CD4-positive, alpha-beta memory T cell (primary cell): ENCODE measurements around the gene ODF2L. TPM values are rescaled to one million over a fixed set of nuclear protein-coding genes. Genes with fewer than 3 reads are reported as not detected.
"Not testable (repeated sequence)": the region's sequence is repeated elsewhere in the genome, so short reads cannot be mapped to it uniquely, and the experiment has no call there.

Experiments used
- CTCF ChIA-PET: fragments of 350-600 bp; sonication (Branson Sonifier 250); formaldehyde crosslinking; loops from one replicate; lab custom pipeline; 2021; ENCODE audit warnings: inconsistent platforms; ENCODE audit not compliant: partially characterized antibody; lab: Charles Lee
- POLR2A ChIA-PET: fragments of 350-600 bp; sonication (Branson Sonifier 250); formaldehyde crosslinking; loops from one replicate; lab custom pipeline; 2021; ENCODE audit not compliant: partially characterized antibody; lab: Charles Lee
- DNase-seq, 5 donors: peaks; one replicate each; pipeline versions ENCODE4 v3.0.0 to v3.0.0-alpha.2; 2020 to 2022; ENCODE audit warnings: mixed read lengths in 1 of 5
- H3K27ac ChIP-seq: one replicate; pipeline ENCODE4 v1.7.0; 2013; ENCODE audit warnings: low read depth, low read length
- H3K27me3 ChIP-seq: 2 replicates; pipeline ENCODE4 v1.7.0; 2013; ENCODE audit warnings: mild to moderate bottlenecking, low read length, moderate library complexity; ENCODE audit not compliant: insufficient read depth
- H3K36me3 ChIP-seq: 2 replicates; pipeline ENCODE4 v1.7.0; 2013; ENCODE audit warnings: mild to moderate bottlenecking, low read length, moderate library complexity; ENCODE audit not compliant: insufficient read depth
- H3K4me1 ChIP-seq: 2 replicates; pipeline ENCODE4 v1.7.0; 2013; ENCODE audit warnings: mild to moderate bottlenecking, low read length, moderate library complexity; ENCODE audit not compliant: insufficient read depth
- H3K4me3 ChIP-seq, 2 donors: one replicate each; pipeline ENCODE4 v1.7.0; 2013; ENCODE audit warnings: low read length in 2 of 2, mild to moderate bottlenecking in 1 of 2
- H3K9me3 ChIP-seq, 2 donors: one replicate each; pipeline ENCODE4 v1.7.0; 2013; ENCODE audit warnings: low read length in 2 of 2, control low read depth in 1 of 2; ENCODE audit not compliant: control insufficient read depth in 1 of 2
- H3K27ac Mint-ChIP-seq, 7 donors: one replicate each; pipeline ENCODE4 v1.8.0; 2020 to 2021; ENCODE audit warnings: mixed read lengths in 7 of 7, mild to moderate bottlenecking in 6 of 7, inconsistent platforms in 3 of 7, moderate library complexity in 3 of 7
- H3K27me3 Mint-ChIP-seq, 2 donors: one replicate each; pipeline ENCODE4 v1.8.0; 2020 to 2021; ENCODE audit warnings: mixed read lengths in 2 of 2
- H3K36me3 Mint-ChIP-seq, 2 donors: one replicate each; pipeline ENCODE4 v1.8.0; 2020 to 2021; ENCODE audit warnings: mixed read lengths in 2 of 2, inconsistent platforms in 1 of 2, mild to moderate bottlenecking in 1 of 2
- H3K4me1 Mint-ChIP-seq, 4 donors: one replicate each; pipeline ENCODE4 v1.8.0; 2020 to 2021; ENCODE audit warnings: mixed read lengths in 4 of 4, mild to moderate bottlenecking in 1 of 4
- H3K4me3 Mint-ChIP-seq, 8 donors: one replicate each; pipeline ENCODE4 v1.8.0; 2020 to 2021; ENCODE audit warnings: mixed read lengths in 8 of 8, mild to moderate bottlenecking in 7 of 8, moderate library complexity in 6 of 8, inconsistent platforms in 3 of 8
- H3K9me3 Mint-ChIP-seq, 8 donors: one replicate each; pipeline ENCODE4 v1.8.0; 2020 to 2021; ENCODE audit warnings: mixed read lengths in 8 of 8, mild to moderate bottlenecking in 5 of 8, inconsistent platforms in 3 of 8, moderate library complexity in 1 of 8
- intact Hi-C: fragments of 100-400 bp; cut with micrococcal nuclease; formaldehyde crosslinking; loops from one replicate; pipeline ENCODE4 v1.15.1; 2023
- polyA plus RNA-seq, 2 donors: library from polyadenylated mRNA; unstranded; fragments of 300-500 nt; fragmentation: Illumina TruSeq; gene quantifications; one replicate each; pipeline ENCODE4 v1.2.3, GENCODE V29; 2021
- total RNA-seq, 2 experiments: library from RNA; stranded (reverse); gene quantifications; one replicate each; pipeline ENCODE4 v1.2.3, GENCODE V29; 2021

Gene ODF2L
- total and polyA plus RNA-seq, 4 experiments from 2014 or later: 60.0 to 98.3 (median 78.8) TPM

- no peaks in the 10 kb centered on the region for H3K4me1 Mint-ChIP-seq
- no peak overlapping the region for H3K4me3 ChIP-seq
- CTCF ChIA-PET: no interaction called here
- POLR2A ChIA-PET: no interaction called here
- peaks cover 32% of the 10 kb centered on the region for H3K36me3 ChIP-seq
- H3K27me3 Mint-ChIP-seq: no peaks in the 10 kb centered on the region
- H3K27ac Mint-ChIP-seq: no peak overlapping the region
- no peak for DNase-seq
- H3K4me1 ChIP-seq: no peaks in the 10 kb centered on the region
- H3K9me3 Mint-ChIP-seq: peaks cover 0 to 11% (median 2%) of the 10 kb centered on the region in 8 donors
- H3K36me3 Mint-ChIP-seq: peaks cover 70 to 81% of the 10 kb centered on the region in 2 donors
- intact Hi-C loops: no loop called here
- H3K27ac ChIP-seq: no peak overlapping the region
- H3K4me3 Mint-ChIP-seq: no peak overlapping the region
- H3K9me3 ChIP-seq: no peaks in the 10 kb centered on the region
- no peaks in the 10 kb centered on the region for H3K27me3 ChIP-seq
Measured at GRCh38 chr1:86356247-86356646, 39.9 kb downstream of the ODF2L start.

DNA sequence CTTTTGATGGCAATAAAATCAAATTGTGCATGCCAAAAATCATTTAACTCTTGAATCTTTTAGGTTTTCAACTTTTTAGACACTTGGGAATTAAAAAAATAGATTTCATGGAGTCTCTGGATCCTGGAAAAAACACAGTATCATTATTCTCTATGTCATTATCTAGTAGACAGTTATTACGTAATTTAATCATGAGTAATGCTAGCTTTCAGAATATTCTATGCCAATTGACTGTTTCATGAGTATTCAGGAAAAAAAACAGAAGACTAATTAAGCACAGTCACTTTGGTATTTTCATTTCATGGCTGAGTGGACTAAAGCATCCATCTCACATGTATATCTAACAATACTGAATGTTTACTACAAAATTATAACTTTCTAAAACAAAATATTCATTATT, 44.0 kb downstream of the ODF2L start:
- no peak overlapping the region for H3K27ac Mint-ChIP-seq
- POLR2A ChIA-PET: no interaction called here
- H3K27ac ChIP-seq: no peak overlapping the region
- peaks cover 62 to 72% of the 10 kb centered on the region in 2 donors for H3K36me3 Mint-ChIP-seq
- H3K4me1 Mint-ChIP-seq: no peaks in the 10 kb centered on the region
- no peak overlapping the region for H3K4me3 ChIP-seq
- no peaks in the 10 kb centered on the region for H3K27me3 ChIP-seq
- intact Hi-C loops: no loop called here
- peaks cover 0 to 17% (median 3%) of the 10 kb centered on the region in 8 donors for H3K9me3 Mint-ChIP-seq
- H3K4me1 ChIP-seq: no peaks in the 10 kb centered on the region
- DNase-seq: no peak
- H3K4me3 Mint-ChIP-seq: no peak overlapping the region
- H3K36me3 ChIP-seq: peaks cover 25% of the 10 kb centered on the region
- CTCF ChIA-PET: no interaction called here
- no peaks in the 10 kb centered on the region for H3K27me3 Mint-ChIP-seq
- H3K9me3 ChIP-seq: no peaks in the 10 kb centered on the region

DNA sequence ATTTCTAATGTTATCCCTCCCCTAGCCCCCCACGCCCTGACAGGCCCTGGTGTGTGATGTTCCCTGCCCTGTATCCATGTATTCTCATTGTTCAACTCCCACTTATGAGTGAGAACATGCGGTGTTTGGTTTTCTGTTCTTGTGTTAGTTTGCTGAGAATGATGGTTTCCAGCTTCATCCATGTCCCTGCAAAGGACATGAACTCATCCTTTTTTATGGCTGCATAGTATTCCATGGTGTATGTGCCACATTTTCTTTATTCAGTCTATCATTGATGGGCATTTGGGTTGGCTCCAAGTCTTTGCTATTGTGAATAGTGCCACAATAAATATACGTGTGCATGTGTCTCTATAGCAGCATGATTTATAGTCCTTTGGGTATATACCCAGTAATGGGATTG, 45.9 kb downstream of the ODF2L start:
- H3K27me3 Mint-ChIP-seq, H3K4me1 ChIP-seq, H3K27me3 ChIP-seq, H3K27ac Mint-ChIP-seq, H3K4me1 Mint-ChIP-seq, H3K4me3 ChIP-seq, H3K4me3 Mint-ChIP-seq, intact Hi-C loops, H3K9me3 ChIP-seq, DNase-seq, CTCF ChIA-PET, POLR2A ChIA-PET, H3K27ac ChIP-seq: not testable (repeated sequence)
- H3K9me3 Mint-ChIP-seq: peaks cover 0 to 29% (median 7%) of the 10 kb centered on the region in 8 donors
- H3K36me3 ChIP-seq: peaks cover 21% of the 10 kb centered on the region
- H3K36me3 Mint-ChIP-seq: peaks cover 50 to 63% of the 10 kb centered on the region in 2 donors

DNA sequence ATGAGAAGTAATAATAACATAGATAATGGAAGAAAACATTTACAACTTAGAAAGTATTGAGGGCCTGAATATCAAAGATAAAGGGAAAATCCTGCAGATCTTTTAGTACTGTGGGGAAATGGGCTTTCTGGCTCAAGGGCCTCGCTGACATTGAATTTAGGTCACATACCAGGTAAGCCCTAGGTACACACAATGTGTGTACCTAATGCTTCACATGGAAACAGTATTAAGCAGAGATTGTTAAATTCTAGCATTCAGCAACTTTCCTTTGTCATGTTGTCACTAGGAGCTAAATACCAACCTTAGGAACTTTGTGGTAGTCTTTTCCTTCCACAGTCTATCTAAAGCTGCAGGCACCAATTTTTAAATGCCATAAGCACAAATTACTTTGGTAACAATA, 49.7 kb downstream of the ODF2L start:
- Histone ChIP-seq H3K27me3 (no peaks in the 10 kb centered on the region), H3K4me1 (no peaks in the 10 kb centered on the region), H3K9me3 (no peaks in the 10 kb centered on the region), H3K4me3 (no peak overlapping the region), H3K36me3 (no peaks in the 10 kb centered on the region), H3K27ac (no peak overlapping the region)
- CTCF ChIA-PET: no interaction called here
- Mint-ChIP-seq H3K36me3 (peaks cover 14 to 25% of the 10 kb centered on the region in 2 donors), H3K27ac (no peak overlapping the region), H3K4me3 (no peak overlapping the region), H3K9me3 (peaks cover 4 to 33% (median 15%) of the 10 kb centered on the region in 8 donors), H3K27me3 (no peaks in the 10 kb centered on the region), H3K4me1 (no peaks in the 10 kb centered on the region)
- no peak for DNase-seq
- intact Hi-C loops: no loop called here
- POLR2A ChIA-PET: no interaction called here

GRCh38 chr1:86345042-86345441, 51.1 kb downstream of the ODF2L start:
- H3K4me3 ChIP-seq: no peak overlapping the region
- H3K27ac ChIP-seq: no peak overlapping the region
- Mint-ChIP-seq H3K4me1 (no peaks in the 10 kb centered on the region), H3K9me3 (peaks cover 4 to 26% (median 13%) of the 10 kb centered on the region in 8 donors), H3K27ac (peak overlapping the region in 1 of 7 donors; percentile 81), H3K27me3 (no peaks in the 10 kb centered on the region), H3K36me3 (peaks cover 3 to 16% of the 10 kb centered on the region in 2 donors), H3K4me3 (no peak overlapping the region)
- no peak for DNase-seq
- H3K36me3 ChIP-seq: no peaks in the 10 kb centered on the region
- no peaks in the 10 kb centered on the region for H3K9me3 ChIP-seq
- POLR2A ChIA-PET: no interaction called here
- H3K4me1 ChIP-seq: no peaks in the 10 kb centered on the region
- CTCF ChIA-PET: no interaction called here
- intact Hi-C loops: no loop called here
- no peaks in the 10 kb centered on the region for H3K27me3 ChIP-seq

- no peaks in the 10 kb centered on the region for H3K4me1 ChIP-seq
- H3K4me3 ChIP-seq: no peak overlapping the region
- no peak overlapping the region for H3K4me3 Mint-ChIP-seq
- H3K27ac Mint-ChIP-seq: peak overlapping the region in 1 of 7 donors; percentile 57
- ChIA-PET POLR2A (no interaction called here), CTCF (no interaction called here)
- peaks cover 0 to 2% (median 0%) of the 10 kb centered on the region in 4 donors for H3K4me1 Mint-ChIP-seq
- no peak for DNase-seq
- H3K27me3 ChIP-seq: no peaks in the 10 kb centered on the region
- no peaks in the 10 kb centered on the region for H3K27me3 Mint-ChIP-seq
- H3K36me3 ChIP-seq: no peaks in the 10 kb centered on the region
- H3K27ac ChIP-seq: no peak overlapping the region
- peaks cover under 1 to 17% (median 8%) of the 10 kb centered on the region in 8 donors for H3K9me3 Mint-ChIP-seq
- H3K9me3 ChIP-seq: no peaks in the 10 kb centered on the region
- no peaks in the 10 kb centered on the region for H3K36me3 Mint-ChIP-seq
- intact Hi-C loops: no loop called here
Measured at GRCh38 chr1:86339906-86340305, 56.2 kb downstream of the ODF2L start.

DNA sequence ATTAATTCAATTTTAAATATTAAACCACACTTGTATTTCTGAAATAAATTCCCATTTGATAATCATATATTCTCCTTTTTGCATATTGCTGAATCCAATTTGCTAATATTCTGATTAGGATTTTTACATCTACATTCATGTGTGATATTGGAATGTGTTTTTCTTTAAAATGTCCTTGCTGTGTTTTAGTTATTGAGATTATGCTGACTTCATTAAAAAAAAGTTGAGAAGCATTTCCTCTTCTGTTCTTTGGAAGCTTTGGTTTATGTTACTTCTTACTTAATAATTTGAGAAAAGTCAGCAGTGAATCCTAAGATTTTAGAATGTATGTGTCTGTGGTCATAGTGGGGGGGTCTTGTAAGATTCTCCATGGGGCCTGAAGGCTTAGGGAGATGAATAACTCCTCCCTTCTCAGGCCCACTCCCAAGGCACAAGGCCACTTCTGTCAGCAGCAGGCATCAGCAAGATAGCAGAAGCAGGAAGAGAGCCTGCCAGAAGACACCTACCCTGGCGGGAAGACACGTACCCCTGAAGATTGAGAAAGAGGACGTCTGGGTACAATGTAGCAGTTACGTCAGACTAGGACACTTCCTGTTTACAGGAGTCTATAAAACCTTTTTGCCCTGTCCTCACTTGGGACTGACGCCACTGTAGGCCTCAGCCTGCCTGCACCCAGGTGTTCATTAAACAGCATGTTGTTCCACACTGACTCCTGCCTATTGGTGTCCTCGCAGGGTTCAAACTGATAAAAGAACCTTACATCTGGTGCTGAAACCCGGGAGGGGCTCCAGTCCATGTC, 56.9 kb downstream of the ODF2L start:
- Histone ChIP-seq H3K4me3 (no peak overlapping the region), H3K4me1 (no peaks in the 10 kb centered on the region), H3K36me3 (no peaks in the 10 kb centered on the region), H3K27me3 (no peaks in the 10 kb centered on the region), H3K9me3 (no peaks in the 10 kb centered on the region), H3K27ac (no peak overlapping the region)
- POLR2A ChIA-PET: no interaction called here
- H3K27ac Mint-ChIP-seq: peak overlapping the region in 1 of 7 donors; percentile 21
- H3K4me1 Mint-ChIP-seq: peaks cover 0 to 2% (median 0%) of the 10 kb centered on the region in 4 donors
- intact Hi-C loops: no loop called here
- no peaks in the 10 kb centered on the region for H3K27me3 Mint-ChIP-seq
- H3K4me3 Mint-ChIP-seq: no peak overlapping the region
- CTCF ChIA-PET: no interaction called here
- DNase-seq: peak in 1 of 5 donors; percentile 4
- H3K36me3 Mint-ChIP-seq: no peaks in the 10 kb centered on the region
- H3K9me3 Mint-ChIP-seq: peaks cover 0 to 16% (median 5%) of the 10 kb centered on the region in 8 donors
